GM18951 (cell line): ENCODE results near the gene VRK2.
"Not testable (repeated sequence)": the region's sequence is repeated elsewhere in the genome, so short reads cannot be mapped to it uniquely, and the experiment has no call there.

Experiments
- POLR2A ChIP-seq: IDR thresholded peaks from 4 replicates; pipeline ENCODE4 v1.6.1; 2011; ENCODE audit warnings: mild to moderate bottlenecking; ENCODE audit not compliant: insufficient read length, insufficient read depth; ENCODE audit errors: extremely low read depth
- in situ Hi-C: fragments of 300-500 bp; cut with MboI; formaldehyde crosslinking; loops from one replicate; pipeline ENCODE4 v1.12.0; 2022; ENCODE audit warnings: low sequenced_read_pairs, mixed read lengths, inconsistent platforms; ENCODE audit not compliant: unreplicated experiment

The VRK2 gene

GRCh38 chr2:58064086-58064485 is 17.5 kb downstream of the VRK2 start:
- no peak for TF ChIP-seq POLR2A
- in situ Hi-C loops = no loop called here

GRCh38 chr2:58065248-58065647 is 18.6 kb downstream of the VRK2 start:
- no peak for TF ChIP-seq POLR2A
- in situ Hi-C loops = no loop called here

- no peak for TF ChIP-seq POLR2A
- in situ Hi-C loops = no loop called here
Observed at GRCh38 chr2:58067001-58067400, 20.4 kb downstream of the VRK2 start.

- TF ChIP-seq POLR2A = no peak
- in situ Hi-C loops = no loop called here
Observed at GRCh38 chr2:58070765-58071164, 24.2 kb downstream of the VRK2 start.

- no peak for TF ChIP-seq POLR2A
- in situ Hi-C loops = no loop called here
Observed at GRCh38 chr2:58072102-58072501, 25.5 kb downstream of the VRK2 start.

- no peak for TF ChIP-seq POLR2A
- in situ Hi-C loops = no loop called here
Observed at GRCh38 chr2:58073008-58073407, 26.4 kb downstream of the VRK2 start.

- no peak for TF ChIP-seq POLR2A
- in situ Hi-C loops = no loop called here
Observed at GRCh38 chr2:58073751-58074150, 27.1 kb downstream of the VRK2 start.

GRCh38 chr2:58081000-58081399 is 34.4 kb downstream of the VRK2 start:
- in situ Hi-C loops = no loop called here
- TF ChIP-seq POLR2A = no peak

GRCh38 chr2:58089081-58089480 is 42.5 kb downstream of the VRK2 start:
- in situ Hi-C loops = no loop called here
- TF ChIP-seq POLR2A = no peak

- in situ Hi-C loops = not testable (repeated sequence)
Observed at GRCh38 chr2:58092772-58093171, 46.2 kb downstream of the VRK2 start.

GRCh38 chr2:58097025-58097424 is 50.4 kb downstream of the VRK2 start:
- in situ Hi-C loops = no loop called here
- TF ChIP-seq POLR2A = no peak

- in situ Hi-C loops = no loop called here
- TF ChIP-seq POLR2A = no peak
Observed at GRCh38 chr2:58098254-58099095, 51.9 kb downstream of the VRK2 start.

GRCh38 chr2:58099096-58099769 is 52.6 kb downstream of the VRK2 start:
- in situ Hi-C loops = no loop called here
- TF ChIP-seq POLR2A = no peak

- no peak for TF ChIP-seq POLR2A
- in situ Hi-C loops = no loop called here
Observed at GRCh38 chr2:58101500-58101899, 54.9 kb downstream of the VRK2 start.
